Tibial nerve (tissue), 4 donors: ENCODE measurements around the gene MAGI1.

Source experiments
- CTCF ChIP-seq, 5 experiments: fragments of 200-600 bp in 3 of 5; fragments of 450-650 bp in 2 of 5; sonication (generic) in 3 of 5; IDR thresholded peaks; one replicate each; pipeline ENCODE4 v1.5.1; 2016 to 2019; ENCODE audit warnings: antibody characterized with exemption in 5 of 5, mild to moderate bottlenecking in 3 of 5, moderate library complexity in 2 of 5
- EP300 ChIP-seq, 2 donors: sonication (generic); formaldehyde crosslinking; IDR thresholded peaks; one replicate each; pipeline ENCODE4 v1.6.1; 2017; ENCODE audit warnings: antibody characterized with exemption in 2 of 2, mild to moderate bottlenecking in 1 of 2
- POLR2A ChIP-seq, 2 donors: fragments of 450-650 bp; IDR thresholded peaks; one replicate each; pipeline ENCODE4 v1.6.1; 2017; ENCODE audit warnings: antibody characterized with exemption in 2 of 2, mild to moderate bottlenecking in 2 of 2, moderate library complexity in 2 of 2

DNA sequence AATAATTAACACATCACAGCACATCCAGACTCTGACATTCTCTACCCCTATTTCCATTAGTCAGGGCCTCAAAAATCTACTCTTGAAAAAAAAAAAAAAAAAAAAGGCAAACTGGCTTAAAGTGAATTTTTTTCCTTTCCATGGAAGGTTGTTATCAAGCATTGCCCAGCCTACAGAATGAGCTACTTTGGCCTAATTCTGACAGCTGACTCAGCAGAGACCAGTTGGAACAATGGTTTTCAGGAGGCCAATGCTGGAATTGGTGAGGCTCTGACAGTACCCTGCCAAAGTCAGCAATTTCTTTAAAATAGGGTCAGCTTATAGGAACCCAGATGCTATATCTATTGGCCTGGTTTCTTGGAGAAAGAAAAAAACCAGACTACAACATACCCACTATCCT lies 454.7 kb downstream of the MAGI1 start:
- TF ChIP-seq CTCF (IDR thresholded peaks at IDR 0.05) (no peak), POLR2A (IDR thresholded peaks at IDR 0.05) (no peak), EP300 (IDR thresholded peaks at IDR 0.05) (no peak)
